SJCRH30 (cell line): ENCODE data around the gene MGRN1. TPM values are rescaled to one million over a fixed set of nuclear protein-coding genes. Genes with fewer than 3 reads are reported as not detected.
"Not testable (repeated sequence)": the region's sequence is repeated elsewhere in the genome, so short reads cannot be mapped to it uniquely, and the experiment has no call there.

Source experiments
- DNase-seq, 2 experiments: peaks; one replicate each; pipeline ENCODE4 v3.0.0-alpha.2; 2015 to 2020
- H3K27ac ChIP-seq: fragments of 250-450 bp; sonication (Bioruptor Pico); 2 replicates; pipeline ENCODE4 v1.5.1; 2020; ENCODE audit warnings: mild to moderate bottlenecking, moderate library complexity
- H3K27me3 ChIP-seq: fragments of 250-450 bp; sonication (Bioruptor Pico); 2 replicates; pipeline ENCODE4 v1.5.1; 2020; ENCODE audit warnings: mild to moderate bottlenecking, moderate library complexity
- H3K36me3 ChIP-seq: fragments of 250-450 bp; sonication (Bioruptor Pico); 2 replicates; pipeline ENCODE4 v1.5.1; 2020; ENCODE audit warnings: mild to moderate bottlenecking, moderate library complexity
- H3K4me1 ChIP-seq: fragments of 250-450 bp; sonication (Bioruptor Pico); 2 replicates; pipeline ENCODE4 v1.5.1; 2020; ENCODE audit warnings: mild to moderate bottlenecking, moderate library complexity
- H3K4me3 ChIP-seq: fragments of 250-450 bp; sonication (Bioruptor Pico); 2 replicates; pipeline ENCODE4 v1.5.1; 2020; ENCODE audit warnings: mild to moderate bottlenecking, moderate library complexity
- H3K9me3 ChIP-seq: fragments of 250-450 bp; sonication (Bioruptor Pico); replicated peaks from 2 replicates; pipeline ENCODE4 v1.5.1; 2020; ENCODE audit warnings: mild to moderate bottlenecking, moderate library complexity
- total RNA-seq: library from RNA; depleted of rRNA; stranded (reverse); fragments of >200 nt; shearing (Covaris generic); gene quantifications from 2 replicates; pipeline ENCODE4 v1.2.3, GENCODE V29; 2014

The MGRN1 gene
- total RNA-seq, 1 experiment from 2014 or later = 13.8 TPM

GRCh38 chr16:4648917-4649316 lies 24.3 kb downstream of the MGRN1 start:
- no peaks in the 10 kb centered on the region for H3K4me1 ChIP-seq
- H3K36me3 ChIP-seq = no peaks in the 10 kb centered on the region
- H3K27me3 ChIP-seq = no peaks in the 10 kb centered on the region

GRCh38 chr16:4649744-4650442 lies 25.3 kb downstream of the MGRN1 start:
- Histone ChIP-seq H3K9me3 (no peaks in the 10 kb centered on the region), H3K4me1 (no peaks in the 10 kb centered on the region), H3K36me3 (no peaks in the 10 kb centered on the region), H3K4me3 (no peak overlapping the region), H3K27ac (no peak overlapping the region), H3K27me3 (no peaks in the 10 kb centered on the region)
- DNase-seq = no peak

More at GRCh38 chr16:4648917-4649316, 24.3 kb downstream of the MGRN1 start:
- H3K9me3 ChIP-seq = no peaks in the 10 kb centered on the region
- no peak overlapping the region for H3K4me3 ChIP-seq
- no peak for DNase-seq
- no peak overlapping the region for H3K27ac ChIP-seq

GRCh38 chr16:4650443-4651074 lies 25.9 kb downstream of the MGRN1 start:
- not testable (repeated sequence) for H3K4me1 ChIP-seq, H3K36me3 ChIP-seq, H3K27me3 ChIP-seq, H3K4me3 ChIP-seq, H3K27ac ChIP-seq, H3K9me3 ChIP-seq
- peak; percentile 74 to 82 for DNase-seq

GRCh38 chr16:4651827-4652226 lies 27.2 kb downstream of the MGRN1 start:
- Histone ChIP-seq H3K27ac (no peak overlapping the region), H3K4me1 (no peaks in the 10 kb centered on the region), H3K27me3 (no peaks in the 10 kb centered on the region), H3K4me3 (no peak overlapping the region), H3K36me3 (no peaks in the 10 kb centered on the region), H3K9me3 (no peaks in the 10 kb centered on the region)
- DNase-seq = no peak

DNA sequence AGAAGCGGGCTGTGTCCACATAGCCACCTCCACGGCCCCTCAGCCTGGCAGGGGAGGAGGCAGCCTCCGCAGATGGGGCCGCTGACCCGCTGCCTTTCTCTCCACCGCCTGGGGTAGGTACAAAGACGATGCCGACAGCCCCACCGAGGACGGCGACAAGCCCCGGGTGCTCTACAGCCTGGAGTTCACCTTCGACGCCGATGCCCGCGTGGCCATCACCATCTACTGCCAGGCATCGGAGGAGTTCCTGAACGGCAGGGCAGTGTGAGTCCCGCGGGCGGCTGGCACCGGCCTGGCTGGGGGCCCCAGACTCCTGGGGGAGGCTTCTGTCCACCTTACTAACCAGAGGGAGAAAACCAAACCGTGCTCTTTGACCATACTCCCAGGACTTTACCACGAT lies 27.9 kb downstream of the MGRN1 start:
- no peak for DNase-seq
- Histone ChIP-seq H3K27me3 (no peaks in the 10 kb centered on the region), H3K36me3 (no peaks in the 10 kb centered on the region; the same call in 1 of the 2 replicates), H3K9me3 (no peaks in the 10 kb centered on the region), H3K4me3 (no peak overlapping the region), H3K27ac (no peak overlapping the region), H3K4me1 (no peaks in the 10 kb centered on the region)

DNA sequence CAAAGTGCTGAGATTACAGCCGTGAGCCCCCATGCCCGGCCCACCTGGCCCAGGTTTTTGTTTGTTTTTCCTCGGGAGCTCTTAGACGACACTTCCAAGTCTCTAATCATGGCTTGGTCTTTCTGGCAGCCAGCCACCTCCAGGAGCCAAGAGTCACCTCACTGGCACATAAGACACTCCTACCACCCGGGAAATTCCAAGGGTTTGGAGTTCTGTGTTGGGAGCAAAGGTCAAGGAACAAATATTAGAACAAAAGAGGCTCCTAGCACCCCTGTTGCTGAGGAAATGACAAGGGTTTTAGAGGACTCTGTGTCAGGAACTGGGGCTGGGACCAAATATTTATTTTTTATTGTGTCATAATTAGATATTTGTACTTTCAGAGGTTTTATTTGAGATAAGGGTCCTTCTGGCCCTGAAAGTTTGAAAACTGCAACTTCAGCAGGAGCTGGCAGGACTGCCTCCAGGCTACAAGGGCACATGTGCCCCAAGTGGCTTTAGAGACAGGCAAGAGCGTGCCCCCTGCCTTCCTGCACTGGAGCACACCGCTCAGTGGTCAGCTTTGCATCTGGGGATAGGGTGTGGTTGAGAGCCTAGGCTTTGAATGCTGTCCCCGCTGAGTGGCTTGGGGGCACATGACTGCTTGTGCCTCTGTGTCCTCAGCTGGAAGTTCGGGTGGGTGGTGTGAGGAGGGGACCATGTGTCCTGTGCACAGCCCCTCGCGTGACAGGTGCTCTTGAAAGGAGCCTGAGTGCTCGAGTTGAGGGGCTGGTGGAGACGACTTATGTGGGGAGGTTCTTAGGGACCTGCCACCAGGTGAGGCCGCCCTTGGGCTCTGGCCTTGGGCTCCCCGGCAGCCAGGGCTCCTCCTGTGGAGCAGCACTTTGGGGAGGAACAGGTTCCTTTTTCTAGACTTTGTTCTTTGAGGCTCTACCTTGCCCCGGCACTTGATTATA lies 29.7 kb downstream of the MGRN1 start:
- no peak overlapping the region for H3K4me3 ChIP-seq
- no peaks in the 10 kb centered on the region for H3K27me3 ChIP-seq
- H3K9me3 ChIP-seq = no peaks in the 10 kb centered on the region
- DNase-seq = no peak
- no peak overlapping the region for H3K27ac ChIP-seq
- no peaks in the 10 kb centered on the region; the same call in 1 of the 2 replicates for H3K36me3 ChIP-seq
- no peaks in the 10 kb centered on the region for H3K4me1 ChIP-seq

- Histone ChIP-seq H3K4me3 (no peak overlapping the region), H3K36me3 (no peaks in the 10 kb centered on the region; the same call in 1 of the 2 replicates), H3K27ac (no peak overlapping the region), H3K27me3 (no peaks in the 10 kb centered on the region), H3K4me1 (no peaks in the 10 kb centered on the region), H3K9me3 (no peaks in the 10 kb centered on the region)
- no peak for DNase-seq
These were observed 30.5 kb downstream of the MGRN1 start for GRCh38 chr16:4654964-4655590.

- Histone ChIP-seq H3K36me3 (no peaks in the 10 kb centered on the region; the same call in 1 of the 2 replicates), H3K9me3 (no peaks in the 10 kb centered on the region), H3K27ac (no peak overlapping the region), H3K27me3 (no peaks in the 10 kb centered on the region), H3K4me1 (no peaks in the 10 kb centered on the region), H3K4me3 (no peak overlapping the region)
- DNase-seq = no peak
These were observed 31.2 kb downstream of the MGRN1 start for GRCh38 chr16:4655801-4656200.

DNA sequence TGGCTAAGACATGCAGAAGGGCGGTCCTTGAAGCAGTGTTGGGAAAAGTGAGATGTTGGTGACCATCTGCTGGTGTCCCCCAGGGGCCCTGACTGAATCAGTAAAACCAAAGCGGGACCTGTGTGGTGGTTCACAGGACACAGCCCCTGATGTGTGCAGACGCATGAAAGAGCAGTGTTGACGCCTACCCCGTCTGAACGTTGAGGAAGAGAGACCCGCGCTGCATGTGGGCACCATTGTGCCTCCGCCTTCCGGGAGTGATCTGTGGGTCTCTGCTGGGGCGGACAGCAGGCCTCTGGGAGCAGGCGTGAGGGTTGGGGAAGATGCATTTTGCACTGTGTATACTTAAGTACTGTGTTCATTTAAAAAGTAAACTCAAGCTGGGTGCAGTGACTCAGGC lies 31.6 kb downstream of the MGRN1 start:
- no peaks in the 10 kb centered on the region for H3K9me3 ChIP-seq
- no peak overlapping the region for H3K4me3 ChIP-seq
- no peaks in the 10 kb centered on the region for H3K27me3 ChIP-seq
- H3K4me1 ChIP-seq = no peaks in the 10 kb centered on the region
- no peak for DNase-seq
- H3K27ac ChIP-seq = no peak overlapping the region
- H3K36me3 ChIP-seq = no peaks in the 10 kb centered on the region; the same call in 1 of the 2 replicates

- H3K27ac ChIP-seq = no peak overlapping the region
- DNase-seq = no peak
- no peaks in the 10 kb centered on the region for H3K4me1 ChIP-seq
- H3K9me3 ChIP-seq = no peaks in the 10 kb centered on the region
- H3K36me3 ChIP-seq = no peaks in the 10 kb centered on the region; the same call in 1 of the 2 replicates
- H3K4me3 ChIP-seq = no peak overlapping the region
- no peaks in the 10 kb centered on the region for H3K27me3 ChIP-seq
These were observed 32.4 kb downstream of the MGRN1 start for GRCh38 chr16:4656695-4657686.

DNA sequence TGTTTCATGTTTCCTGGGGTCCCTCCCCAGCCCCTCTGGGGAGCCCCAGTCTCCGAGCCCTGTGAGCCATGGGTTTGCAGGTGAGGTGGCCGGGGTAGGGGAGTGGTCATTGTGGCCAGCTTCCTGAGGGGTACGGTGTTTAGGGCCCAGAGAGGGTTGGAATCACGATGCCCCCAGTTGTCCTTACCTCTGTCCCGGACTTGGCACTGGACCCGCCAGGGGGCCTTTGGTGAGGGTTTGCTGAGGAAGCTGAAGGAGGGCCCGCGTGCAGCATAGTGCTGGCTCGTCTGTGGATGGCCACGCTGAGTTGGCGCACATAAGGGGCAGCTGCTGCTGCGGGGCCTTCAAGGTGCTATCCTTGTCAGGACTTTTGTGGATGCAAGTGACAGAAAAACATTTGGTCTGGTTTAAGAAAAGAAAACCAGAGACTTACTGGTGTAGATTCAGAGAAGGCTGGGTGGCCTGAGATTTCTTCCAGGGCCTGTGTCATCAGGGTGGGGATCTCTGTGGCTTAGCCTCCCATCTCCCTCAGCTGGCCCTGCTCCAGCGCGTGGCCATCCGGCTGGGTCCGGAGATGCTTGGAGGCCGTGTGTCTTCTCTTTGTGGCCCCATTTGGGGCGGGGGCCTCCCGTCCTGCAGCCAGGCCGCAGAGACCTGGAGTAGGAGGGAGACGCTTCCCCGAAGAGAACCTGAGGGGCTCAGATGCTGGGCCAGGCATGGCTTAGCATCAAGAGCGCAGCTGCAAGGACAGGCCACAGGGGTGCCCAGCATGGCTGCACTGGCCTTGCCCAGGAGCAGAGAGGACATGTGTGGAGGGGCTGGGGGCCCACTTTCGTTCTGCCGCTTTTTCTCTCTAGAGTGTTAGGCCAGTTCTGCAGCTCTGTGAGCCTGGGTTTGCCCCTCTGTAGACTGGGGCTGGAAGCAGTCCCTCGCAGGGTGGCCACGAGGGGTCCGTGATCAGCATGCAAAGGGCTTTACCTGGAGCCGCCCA lies 35.0 kb downstream of the MGRN1 start:
- no peak for DNase-seq
- H3K27ac ChIP-seq = no peak overlapping the region
- H3K4me1 ChIP-seq = no peaks in the 10 kb centered on the region
- no peaks in the 10 kb centered on the region for H3K27me3 ChIP-seq
- no peaks in the 10 kb centered on the region for H3K9me3 ChIP-seq
- no peak overlapping the region for H3K4me3 ChIP-seq
- no peaks in the 10 kb centered on the region; the same call in 1 of the 2 replicates for H3K36me3 ChIP-seq

- no peaks in the 10 kb centered on the region for H3K9me3 ChIP-seq
- no peaks in the 10 kb centered on the region for H3K27me3 ChIP-seq
- no peak overlapping the region for H3K4me3 ChIP-seq
- no peaks in the 10 kb centered on the region for H3K4me1 ChIP-seq
- peak; percentile 19 to 20 for DNase-seq
- H3K27ac ChIP-seq = no peak overlapping the region
- no peaks in the 10 kb centered on the region; the same call in 1 of the 2 replicates for H3K36me3 ChIP-seq
These were observed 35.9 kb downstream of the MGRN1 start for GRCh38 chr16:4660454-4661007.
